H1 (cell line): ENCODE data around the gene RTN4RL1. TPM values are rescaled to one million over a fixed set of nuclear protein-coding genes. Genes with fewer than 3 reads are reported as not detected.

Source experiments
- CTCF ChIA-PET: fragments of 300-600 bp; sonication (Branson Sonifier 250); formaldehyde crosslinking; loops from one replicate; lab custom pipeline; 2021; ENCODE audit not compliant: partially characterized antibody; lab: Charles Lee
- POLR2A ChIA-PET: fragments of 300-600 bp; sonication (Branson Sonifier 250); formaldehyde crosslinking; loops from one replicate; lab custom pipeline; 2021; ENCODE audit warnings: inconsistent platforms; ENCODE audit not compliant: partially characterized antibody; lab: Charles Lee
- DNase-seq, 2 experiments: peaks; one replicate each; pipeline versions ENCODE4 v3.0.0 to v3.0.0-alpha.2; 2010 to 2022; ENCODE audit warnings: low spot score in 2 of 2, low read depth in 1 of 2, mixed read lengths in 1 of 2
- FAIRE-seq: peaks from 2 replicates; lab custom pipeline; 2011; peaks lifted over from hg19 to GRCh38; lab: Jason Lieb, UNC
- H2AFZ ChIP-seq: 2 replicates; pipeline ENCODE4 v1.8.1; 2012; ENCODE audit warnings: low read length, inconsistent platforms
- H2AK5ac ChIP-seq: 2 replicates; pipeline ENCODE4 v1.6.1; 2013; ENCODE audit warnings: low read depth, low read length
- H2BK120ac ChIP-seq: replicated peaks from 2 replicates; pipeline ENCODE3; 2013; ENCODE audit warnings: low read depth, low read length, inconsistent platforms
- H2BK12ac ChIP-seq: 2 replicates; pipeline ENCODE4 v1.6.1; 2013; ENCODE audit warnings: low read depth, low read length
- H2BK15ac ChIP-seq: 2 replicates; pipeline ENCODE4 v1.6.1; 2013; ENCODE audit warnings: low read length
- H2BK20ac ChIP-seq: 2 replicates; pipeline ENCODE4 v1.6.1; 2013; ENCODE audit warnings: low read length
- H2BK5ac ChIP-seq: 2 replicates; pipeline ENCODE4 v1.6.1; 2013; ENCODE audit warnings: low read depth, low read length
- H3K14ac ChIP-seq: 2 replicates; pipeline ENCODE4 v1.6.1; 2013; ENCODE audit warnings: inconsistent platforms; ENCODE audit not compliant: insufficient read length
- H3K18ac ChIP-seq: 2 replicates; pipeline ENCODE4 v1.6.1; 2013; ENCODE audit warnings: low read length; ENCODE audit errors: extremely low read depth
- H3K23ac ChIP-seq: 2 replicates; pipeline ENCODE4 v1.6.1; 2013; ENCODE audit warnings: inconsistent platforms; ENCODE audit not compliant: insufficient read length
- H3K23me2 ChIP-seq: 2 replicates; pipeline ENCODE4 v1.6.1; 2013; ENCODE audit warnings: low read depth, low read length
- H3K27ac ChIP-seq: 2 replicates; pipeline ENCODE4 v1.6.1; 2011; ENCODE audit warnings: low read depth, low read length, inconsistent platforms
- H3K27me3 ChIP-seq, 4 experiments: replicated peaks in 1 of 4; 1 replicate in 1 of 4; 2 replicates in 3 of 4; pipeline versions ENCODE4 v1.6.1 to v1.8.1; 2011 to 2013; ENCODE audit warnings: low read length in 3 of 4, mild to moderate bottlenecking in 3 of 4, inconsistent platforms in 2 of 4, mixed read lengths in 2 of 4, moderate library complexity in 1 of 4; ENCODE audit not compliant: control insufficient read depth in 3 of 4, insufficient read depth in 3 of 4; ENCODE audit errors: extremely low read depth in 1 of 4
- H3K36me3 ChIP-seq, 4 experiments: 2 replicates each; pipeline versions ENCODE4 v1.6.1 to v1.8.1; 2011 to 2013; ENCODE audit warnings: mild to moderate bottlenecking in 4 of 4, low read length in 3 of 4, moderate library complexity in 2 of 4, control low read depth in 1 of 4, inconsistent platforms in 1 of 4; ENCODE audit not compliant: insufficient read depth in 4 of 4, control insufficient read depth in 2 of 4
- H3K4ac ChIP-seq: replicated peaks from 2 replicates; pipeline ENCODE3; 2013; ENCODE audit warnings: low read length, low read depth, mixed read lengths, inconsistent platforms; ENCODE audit not compliant: insufficient read length
- H3K4me1 ChIP-seq, 4 experiments: replicated peaks in 1 of 4; 1 replicate in 1 of 4; 2 replicates in 3 of 4; pipeline versions ENCODE4 v1.6.1 to v1.8.1; 2011 to 2013; ENCODE audit warnings: low read length in 3 of 4, inconsistent platforms in 2 of 4, mixed read lengths in 1 of 4; ENCODE audit not compliant: insufficient read depth in 4 of 4, control insufficient read depth in 3 of 4
- H3K4me2 ChIP-seq, 2 experiments: 2 replicates each; pipeline versions ENCODE4 v1.6.1 to v1.8.1; 2011 to 2013; ENCODE audit warnings: low read depth in 2 of 2, low read length in 2 of 2, control low read depth in 1 of 2, inconsistent platforms in 1 of 2, mild to moderate bottlenecking in 1 of 2; ENCODE audit not compliant: insufficient read depth in 1 of 2
- H3K4me3 ChIP-seq, 4 experiments: fragments of 200-600, 300-600 bp in 1 of 4; sonication (generic), shearing (Covaris generic), sonication (Bioruptor Twin) in 1 of 4; 2 replicates each; pipeline versions ENCODE4 v1.5.1 to v1.8.1; 2011 to 2016; ENCODE audit warnings: low read length in 4 of 4, low read depth in 3 of 4, control low read depth in 2 of 4, inconsistent platforms in 2 of 4, mild to moderate bottlenecking in 2 of 4, mixed read lengths in 1 of 4, moderate library complexity in 1 of 4; ENCODE audit not compliant: insufficient read depth in 2 of 4; ENCODE audit errors: extremely low read depth in 1 of 4
- H3K56ac ChIP-seq: replicated peaks from 2 replicates; pipeline ENCODE3; 2013; ENCODE audit warnings: low read depth, mild to moderate bottlenecking, mixed read lengths, low read length, inconsistent platforms; ENCODE audit not compliant: insufficient read length
- H3K79me1 ChIP-seq: 2 replicates; pipeline ENCODE4 v1.6.1; 2013; ENCODE audit warnings: low read depth, low read length, control low read depth
- H3K79me2 ChIP-seq, 2 experiments: 2 replicates each; pipeline versions ENCODE4 v1.6.1 to v1.8.1; 2012 to 2013; ENCODE audit warnings: low read length in 2 of 2, mild to moderate bottlenecking in 2 of 2, inconsistent platforms in 1 of 2; ENCODE audit not compliant: insufficient read depth in 2 of 2, control insufficient read depth in 1 of 2
- H3K9ac ChIP-seq, 4 experiments: replicated peaks in 1 of 4; 1 replicate in 1 of 4; 2 replicates in 3 of 4; pipeline versions ENCODE4 v1.6.1 to v1.8.1; 2011 to 2013; ENCODE audit warnings: low read depth in 3 of 4, low read length in 3 of 4, control low read depth in 2 of 4, mild to moderate bottlenecking in 2 of 4, moderate library complexity in 2 of 4, inconsistent platforms in 1 of 4; ENCODE audit errors: extremely low read depth in 1 of 4
- H3K9me3 ChIP-seq, 2 experiments: 2 replicates each; pipeline versions ENCODE4 v1.6.1 to v1.8.1; 2012 to 2013; ENCODE audit warnings: mild to moderate bottlenecking in 2 of 2, moderate library complexity in 2 of 2, control low read depth in 1 of 2, inconsistent platforms in 1 of 2, low read depth in 1 of 2, low read length in 1 of 2, mixed read lengths in 1 of 2; ENCODE audit not compliant: insufficient read depth in 2 of 2
- H4K20me1 ChIP-seq, 2 experiments: replicated peaks in 1 of 2; 2 replicates each; pipeline versions ENCODE3 to v1.8.1; 2011 to 2013; ENCODE audit warnings: inconsistent platforms in 2 of 2, low read length in 2 of 2, mild to moderate bottlenecking in 1 of 2; ENCODE audit not compliant: insufficient read depth in 2 of 2, control insufficient read depth in 1 of 2
- H4K5ac ChIP-seq: 2 replicates; pipeline ENCODE4 v1.6.1; 2013; ENCODE audit warnings: low read length, low read depth, mixed read lengths, inconsistent platforms; ENCODE audit not compliant: insufficient read length
- H4K8ac ChIP-seq: 2 replicates; pipeline ENCODE4 v1.8.0; 2013; ENCODE audit warnings: mild to moderate bottlenecking, moderate library complexity, low read length, inconsistent platforms; ENCODE audit not compliant: insufficient read depth; ENCODE audit errors: extremely low read depth
- H4K91ac ChIP-seq: replicated peaks from 2 replicates; pipeline ENCODE3; 2013; ENCODE audit warnings: low read length, mixed read lengths, inconsistent platforms; ENCODE audit not compliant: insufficient read length
- FOSL1 ChIP-seq: IDR thresholded peaks from 2 replicates; pipeline ENCODE4 v1.6.1; 2011; ENCODE audit warnings: mild to moderate bottlenecking, low read depth, low read length, moderate library complexity; ENCODE audit not compliant: insufficient read depth
- HDAC6 ChIP-seq: IDR thresholded peaks from one replicate; pipeline ENCODE4 v1.7.1; 2012; ENCODE audit warnings: low read depth, mild to moderate bottlenecking, inconsistent platforms, low read length, moderate library complexity
- TAF1 ChIP-seq: IDR thresholded peaks from 2 replicates; pipeline ENCODE4 v1.6.1; 2011; ENCODE audit warnings: mild to moderate bottlenecking, low read depth, low read length
- TAF7 ChIP-seq: optimal IDR thresholded peaks from 2 replicates; pipeline ENCODE3; 2011; ENCODE audit warnings: low read depth, mild to moderate bottlenecking, inconsistent platforms, low read length, moderate library complexity, borderline replicate concordance
- WGBS, 2 experiments: shearing (Covaris generic) in 1 of 2; methylation state at CpG; one replicate each; pipeline versions ENCODE4 v1.1.6 to v1.1.7; 2013 to 2015; ENCODE audit warnings: low lambda C conversion rate in 2 of 2, mixed read lengths in 2 of 2, inconsistent platforms in 1 of 2, low coverage in 1 of 2, missing lambda C conversion rate in 1 of 2; ENCODE audit not compliant: insufficient replicate concordance in 2 of 2, insufficient coverage in 1 of 2, insufficient read length in 1 of 2; ENCODE audit errors: extremely low coverage in 1 of 2, missing lambda C conversion rate in 1 of 2; 5-methylcytosine and 5-hydroxymethylcytosine counted together
- polyA plus RNA-seq, 7 experiments: library from polyadenylated mRNA; depleted of rRNA in 3 of 7; stranded (reverse) in 5 of 7; unstranded in 2 of 7; fragments of >200 nt in 5 of 7; fragments of 200-250 nt in 2 of 7; gene quantifications; 1 replicate in 5 of 7; 2 replicates in 1 of 7; 4 replicates in 1 of 7; pipeline versions ENCODE4 v1.2.1 to v1.2.3, GENCODE V29; 2011 to 2013; ENCODE audit warnings: missing spikeins in 2 of 7, mixed read lengths in 2 of 7
- total RNA-seq: library from RNA; stranded (reverse); fragmentation: NEBNext Ultra II Directional; extraction: Animal tissue kit (Norgen Biotek cat#: 25700); gene quantifications from 2 replicates; pipeline ENCODE4 v1.2.1, GENCODE V29; 2021

RTN4RL1 gene
- total and polyA plus RNA-seq, 2 of the 8 experiments (the other 6 are each of a cell fraction or from before 2014, with no cell fraction given): 0.09 TPM; not detected in 1

DNA sequence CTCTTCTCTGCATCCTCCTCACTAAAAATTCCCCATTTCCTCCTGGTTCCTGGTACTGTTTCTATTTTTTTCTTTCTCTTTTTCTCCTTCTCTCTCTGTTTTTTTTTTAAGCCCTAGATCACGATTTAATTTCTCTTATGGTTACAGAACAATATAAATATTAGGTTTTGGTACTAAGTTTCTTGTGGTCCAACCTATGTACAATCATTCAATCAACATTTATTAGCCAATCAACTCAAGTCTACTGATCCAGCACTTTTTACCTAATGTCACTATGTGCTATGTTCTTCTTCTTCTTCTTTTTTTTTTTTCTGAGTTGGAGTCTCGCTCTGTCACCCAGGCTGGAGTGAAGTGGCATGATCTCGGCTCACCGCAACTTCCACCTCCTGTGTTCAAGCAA lies 12.6 kb downstream of the RTN4RL1 start:
- Histone ChIP-seq H2BK120ac (no peak overlapping the region), H4K20me1 (peaks cover 0 to 2% of the 10 kb centered on the region in 2 experiments), H2BK15ac (no peak overlapping the region), H3K36me3 (no peaks in the 10 kb centered on the region), H4K8ac (no peak overlapping the region), H2BK20ac (no peak overlapping the region), H4K5ac (no peak overlapping the region), H2BK5ac (no peak overlapping the region), H3K4me3 (no peak overlapping the region), H3K14ac (no peak overlapping the region), H2AFZ (no peak overlapping the region), H3K9ac (no peak overlapping the region), H2BK12ac (no peak overlapping the region), H3K4ac (no peak overlapping the region), H4K91ac (no peak overlapping the region), H3K9me3 (no peaks in the 10 kb centered on the region), H3K23ac (no peak overlapping the region), H3K27me3 (peaks cover 0 to 7% (median 4%) of the 10 kb centered on the region in 4 experiments; a peak in 3 of 7 replicates), H3K4me2 (0 out of 4 replicates have a peak overlapping the region, but pooled peaks of 1 of the 2 experiments have one; percentile 40), H2AK5ac (no peak overlapping the region), H3K18ac (no peak overlapping the region), H3K79me1 (no peaks in the 10 kb centered on the region), H3K27ac (no peak overlapping the region), H3K23me2 (no peaks in the 10 kb centered on the region), H3K79me2 (no peaks in the 10 kb centered on the region), H3K56ac (no peak overlapping the region), H3K4me1 (peaks cover 0 to 13% (median 2%) of the 10 kb centered on the region in 4 experiments; a peak in 3 of 7 replicates)
- 96% methylated on average over 2 of the region's 4 CpGs; no CpG with 5 or more reads in 1 of the 2 experiments for WGBS, 2 experiments
- no peak for TF ChIP-seq HDAC6
- no peak for TF ChIP-seq FOSL1
- no peak for TF ChIP-seq TAF1
- TF ChIP-seq TAF7: no peak
- no peak for DNase-seq
- POLR2A ChIA-PET: no interaction called here
- CTCF ChIA-PET: interaction anchor here (0.9 to 1.5 kb wide), 3 partner anchors 8 to 131 kb away, joined by 3 to 4 read pairs (median 3); no protein-coding TSS in a partner anchor
- FAIRE-seq: no peak
